H1 (cell line): ENCODE data around the gene TSPAN32. TPM values are rescaled to one million over a fixed set of nuclear protein-coding genes. Genes with fewer than 3 reads are reported as not detected.

Experiments
- CTCF ChIA-PET: fragments of 300-600 bp; sonication (Branson Sonifier 250); formaldehyde crosslinking; loops from one replicate; lab custom pipeline; 2021; ENCODE audit not compliant: partially characterized antibody; lab: Charles Lee
- POLR2A ChIA-PET: fragments of 300-600 bp; sonication (Branson Sonifier 250); formaldehyde crosslinking; loops from one replicate; lab custom pipeline; 2021; ENCODE audit warnings: inconsistent platforms; ENCODE audit not compliant: partially characterized antibody; lab: Charles Lee
- DNase-seq, 2 experiments: peaks; one replicate each; pipeline versions ENCODE4 v3.0.0 to v3.0.0-alpha.2; 2010 to 2022; ENCODE audit warnings: low spot score in 2 of 2, low read depth in 1 of 2, mixed read lengths in 1 of 2
- FAIRE-seq: peaks from 2 replicates; lab custom pipeline; 2011; peaks lifted over from hg19 to GRCh38; lab: Jason Lieb, UNC
- H2AFZ ChIP-seq: 2 replicates; pipeline ENCODE4 v1.8.1; 2012; ENCODE audit warnings: low read length, inconsistent platforms
- H2AK5ac ChIP-seq: 2 replicates; pipeline ENCODE4 v1.6.1; 2013; ENCODE audit warnings: low read depth, low read length
- H2BK120ac ChIP-seq: replicated peaks from 2 replicates; pipeline ENCODE3; 2013; ENCODE audit warnings: low read depth, low read length, inconsistent platforms
- H2BK12ac ChIP-seq: 2 replicates; pipeline ENCODE4 v1.6.1; 2013; ENCODE audit warnings: low read depth, low read length
- H2BK15ac ChIP-seq: 2 replicates; pipeline ENCODE4 v1.6.1; 2013; ENCODE audit warnings: low read length
- H2BK20ac ChIP-seq: 2 replicates; pipeline ENCODE4 v1.6.1; 2013; ENCODE audit warnings: low read length
- H2BK5ac ChIP-seq: 2 replicates; pipeline ENCODE4 v1.6.1; 2013; ENCODE audit warnings: low read depth, low read length
- H3K14ac ChIP-seq: 2 replicates; pipeline ENCODE4 v1.6.1; 2013; ENCODE audit warnings: inconsistent platforms; ENCODE audit not compliant: insufficient read length
- H3K18ac ChIP-seq: 2 replicates; pipeline ENCODE4 v1.6.1; 2013; ENCODE audit warnings: low read length; ENCODE audit errors: extremely low read depth
- H3K23ac ChIP-seq: 2 replicates; pipeline ENCODE4 v1.6.1; 2013; ENCODE audit warnings: inconsistent platforms; ENCODE audit not compliant: insufficient read length
- H3K23me2 ChIP-seq: 2 replicates; pipeline ENCODE4 v1.6.1; 2013; ENCODE audit warnings: low read depth, low read length
- H3K27ac ChIP-seq: 2 replicates; pipeline ENCODE4 v1.6.1; 2011; ENCODE audit warnings: low read depth, low read length, inconsistent platforms
- H3K27me3 ChIP-seq, 4 experiments: replicated peaks in 1 of 4; 1 replicate in 1 of 4; 2 replicates in 3 of 4; pipeline versions ENCODE4 v1.6.1 to v1.8.1; 2011 to 2013; ENCODE audit warnings: low read length in 3 of 4, mild to moderate bottlenecking in 3 of 4, inconsistent platforms in 2 of 4, mixed read lengths in 2 of 4, moderate library complexity in 1 of 4; ENCODE audit not compliant: control insufficient read depth in 3 of 4, insufficient read depth in 3 of 4; ENCODE audit errors: extremely low read depth in 1 of 4
- H3K36me3 ChIP-seq, 4 experiments: 2 replicates each; pipeline versions ENCODE4 v1.6.1 to v1.8.1; 2011 to 2013; ENCODE audit warnings: mild to moderate bottlenecking in 4 of 4, low read length in 3 of 4, moderate library complexity in 2 of 4, control low read depth in 1 of 4, inconsistent platforms in 1 of 4; ENCODE audit not compliant: insufficient read depth in 4 of 4, control insufficient read depth in 2 of 4
- H3K4ac ChIP-seq: replicated peaks from 2 replicates; pipeline ENCODE3; 2013; ENCODE audit warnings: low read length, low read depth, mixed read lengths, inconsistent platforms; ENCODE audit not compliant: insufficient read length
- H3K4me1 ChIP-seq, 4 experiments: replicated peaks in 1 of 4; 1 replicate in 1 of 4; 2 replicates in 3 of 4; pipeline versions ENCODE4 v1.6.1 to v1.8.1; 2011 to 2013; ENCODE audit warnings: low read length in 3 of 4, inconsistent platforms in 2 of 4, mixed read lengths in 1 of 4; ENCODE audit not compliant: insufficient read depth in 4 of 4, control insufficient read depth in 3 of 4
- H3K4me2 ChIP-seq, 2 experiments: 2 replicates each; pipeline versions ENCODE4 v1.6.1 to v1.8.1; 2011 to 2013; ENCODE audit warnings: low read depth in 2 of 2, low read length in 2 of 2, control low read depth in 1 of 2, inconsistent platforms in 1 of 2, mild to moderate bottlenecking in 1 of 2; ENCODE audit not compliant: insufficient read depth in 1 of 2
- H3K4me3 ChIP-seq, 4 experiments: fragments of 200-600, 300-600 bp in 1 of 4; sonication (generic), shearing (Covaris generic), sonication (Bioruptor Twin) in 1 of 4; 2 replicates each; pipeline versions ENCODE4 v1.5.1 to v1.8.1; 2011 to 2016; ENCODE audit warnings: low read length in 4 of 4, low read depth in 3 of 4, control low read depth in 2 of 4, inconsistent platforms in 2 of 4, mild to moderate bottlenecking in 2 of 4, mixed read lengths in 1 of 4, moderate library complexity in 1 of 4; ENCODE audit not compliant: insufficient read depth in 2 of 4; ENCODE audit errors: extremely low read depth in 1 of 4
- H3K56ac ChIP-seq: replicated peaks from 2 replicates; pipeline ENCODE3; 2013; ENCODE audit warnings: low read depth, mild to moderate bottlenecking, mixed read lengths, low read length, inconsistent platforms; ENCODE audit not compliant: insufficient read length
- H3K79me1 ChIP-seq: 2 replicates; pipeline ENCODE4 v1.6.1; 2013; ENCODE audit warnings: low read depth, low read length, control low read depth
- H3K79me2 ChIP-seq, 2 experiments: 2 replicates each; pipeline versions ENCODE4 v1.6.1 to v1.8.1; 2012 to 2013; ENCODE audit warnings: low read length in 2 of 2, mild to moderate bottlenecking in 2 of 2, inconsistent platforms in 1 of 2; ENCODE audit not compliant: insufficient read depth in 2 of 2, control insufficient read depth in 1 of 2
- H3K9ac ChIP-seq, 4 experiments: replicated peaks in 1 of 4; 1 replicate in 1 of 4; 2 replicates in 3 of 4; pipeline versions ENCODE4 v1.6.1 to v1.8.1; 2011 to 2013; ENCODE audit warnings: low read depth in 3 of 4, low read length in 3 of 4, control low read depth in 2 of 4, mild to moderate bottlenecking in 2 of 4, moderate library complexity in 2 of 4, inconsistent platforms in 1 of 4; ENCODE audit errors: extremely low read depth in 1 of 4
- H3K9me3 ChIP-seq, 2 experiments: 2 replicates each; pipeline versions ENCODE4 v1.6.1 to v1.8.1; 2012 to 2013; ENCODE audit warnings: mild to moderate bottlenecking in 2 of 2, moderate library complexity in 2 of 2, control low read depth in 1 of 2, inconsistent platforms in 1 of 2, low read depth in 1 of 2, low read length in 1 of 2, mixed read lengths in 1 of 2; ENCODE audit not compliant: insufficient read depth in 2 of 2
- H4K20me1 ChIP-seq, 2 experiments: replicated peaks in 1 of 2; 2 replicates each; pipeline versions ENCODE3 to v1.8.1; 2011 to 2013; ENCODE audit warnings: inconsistent platforms in 2 of 2, low read length in 2 of 2, mild to moderate bottlenecking in 1 of 2; ENCODE audit not compliant: insufficient read depth in 2 of 2, control insufficient read depth in 1 of 2
- H4K5ac ChIP-seq: 2 replicates; pipeline ENCODE4 v1.6.1; 2013; ENCODE audit warnings: low read length, low read depth, mixed read lengths, inconsistent platforms; ENCODE audit not compliant: insufficient read length
- H4K8ac ChIP-seq: 2 replicates; pipeline ENCODE4 v1.8.0; 2013; ENCODE audit warnings: mild to moderate bottlenecking, moderate library complexity, low read length, inconsistent platforms; ENCODE audit not compliant: insufficient read depth; ENCODE audit errors: extremely low read depth
- H4K91ac ChIP-seq: replicated peaks from 2 replicates; pipeline ENCODE3; 2013; ENCODE audit warnings: low read length, mixed read lengths, inconsistent platforms; ENCODE audit not compliant: insufficient read length
- CTCF ChIP-seq, 3 experiments: IDR thresholded peaks; 1 replicate in 2 of 3; 2 replicates in 1 of 3; pipeline versions ENCODE4 v1.5.1 to v1.6.1; 2011; ENCODE audit warnings: low read length in 3 of 3, mild to moderate bottlenecking in 3 of 3, inconsistent platforms in 2 of 3, low read depth in 1 of 3, moderate library complexity in 1 of 3; ENCODE audit not compliant: insufficient read depth in 1 of 3; ENCODE audit errors: control extremely low read depth in 1 of 3
- GABPA ChIP-seq: IDR thresholded peaks from 2 replicates; pipeline ENCODE4 v1.6.1; 2011; ENCODE audit warnings: mild to moderate bottlenecking, low read length, moderate library complexity, borderline replicate concordance; ENCODE audit not compliant: insufficient read depth
- RAD21 ChIP-seq, 2 experiments: IDR thresholded peaks in 1 of 2; conservative IDR thresholded peaks in 1 of 2; 2 replicates each; pipeline ENCODE4 v1.6.1; 2011; ENCODE audit warnings: low read depth in 2 of 2, low read length in 2 of 2, improper control_type of control experiment in 1 of 2, inconsistent platforms in 1 of 2, mild to moderate bottlenecking in 1 of 2, moderate library complexity in 1 of 2
- TBP ChIP-seq: IDR thresholded peaks from 2 replicates; pipeline ENCODE4 v1.6.1; 2011; ENCODE audit warnings: low read depth, low read length, improper control_type of control experiment
- ZNF274 ChIP-seq: IDR thresholded peaks from 2 replicates; pipeline ENCODE4 v1.7.0; 2012; ENCODE audit warnings: low read length, borderline replicate concordance; ENCODE audit errors: extremely low read depth
- WGBS, 2 experiments: shearing (Covaris generic) in 1 of 2; methylation state at CpG; one replicate each; pipeline versions ENCODE4 v1.1.6 to v1.1.7; 2013 to 2015; ENCODE audit warnings: low lambda C conversion rate in 2 of 2, mixed read lengths in 2 of 2, inconsistent platforms in 1 of 2, low coverage in 1 of 2, missing lambda C conversion rate in 1 of 2; ENCODE audit not compliant: insufficient replicate concordance in 2 of 2, insufficient coverage in 1 of 2, insufficient read length in 1 of 2; ENCODE audit errors: extremely low coverage in 1 of 2, missing lambda C conversion rate in 1 of 2; 5-methylcytosine and 5-hydroxymethylcytosine counted together
- polyA plus RNA-seq, 7 experiments: library from polyadenylated mRNA; depleted of rRNA in 3 of 7; stranded (reverse) in 5 of 7; unstranded in 2 of 7; fragments of >200 nt in 5 of 7; fragments of 200-250 nt in 2 of 7; gene quantifications; 1 replicate in 5 of 7; 2 replicates in 1 of 7; 4 replicates in 1 of 7; pipeline versions ENCODE4 v1.2.1 to v1.2.3, GENCODE V29; 2011 to 2013; ENCODE audit warnings: missing spikeins in 2 of 7, mixed read lengths in 2 of 7
- total RNA-seq: library from RNA; stranded (reverse); fragmentation: NEBNext Ultra II Directional; extraction: Animal tissue kit (Norgen Biotek cat#: 25700); gene quantifications from 2 replicates; pipeline ENCODE4 v1.2.1, GENCODE V29; 2021

Gene TSPAN32
- total and polyA plus RNA-seq, 2 of the 8 experiments (the other 6 are each of a cell fraction or from before 2014, with no cell fraction given): not detected

- H4K91ac ChIP-seq: no peak overlapping the region
- peak overlapping the region; percentile 62 for H4K8ac ChIP-seq
- H3K9me3 ChIP-seq: no peaks in the 10 kb centered on the region
- H3K18ac ChIP-seq: no peak overlapping the region
- H2BK120ac ChIP-seq: no peak overlapping the region
- H3K36me3 ChIP-seq: no peaks in the 10 kb centered on the region
- H3K4ac ChIP-seq: no peak overlapping the region
- H3K4me2 ChIP-seq: no peak overlapping the region
- no peak overlapping the region for H3K56ac ChIP-seq
- POLR2A ChIA-PET: interaction anchor here (0.8 to 2.4 kb wide), 7 partner anchors 72 to 139 kb away, joined by 3 to 14 read pairs (median 5); partner anchors contain the start of genes CD81 and TSSC4
- peaks cover 0 to 3% (median 0%) of the 10 kb centered on the region in 4 experiments; a peak in 1 of 7 replicates for H3K4me1 ChIP-seq
- peak; percentile 38 to 96 for DNase-seq
- 31% methylated on average over 7 of the region's 10 CpGs; no CpG with 5 or more reads in 1 of the 2 experiments for WGBS, 2 experiments
- no peak overlapping the region for H2BK5ac ChIP-seq
- no peaks in the 10 kb centered on the region for H3K79me1 ChIP-seq
- peaks cover 0 to 3% of the 10 kb centered on the region in 2 experiments for H4K20me1 ChIP-seq
- no peak overlapping the region for H2AK5ac ChIP-seq
- H3K27me3 ChIP-seq: no peaks in the 10 kb centered on the region
- H3K4me3 ChIP-seq: no peak overlapping the region
- H3K9ac ChIP-seq: no peak overlapping the region
- peak; percentile 89 to 94 (median 94) for TF ChIP-seq CTCF (IDR thresholded peaks at IDR 0.05; ENCODE audit: control extremely low read depth in 1 of 3, insufficient read depth in 1 of 3, low read depth in 1 of 3, low read length in 3 of 3)
- TF ChIP-seq RAD21 (IDR thresholded peaks at IDR 0.05 in 1 of 2, conservative IDR thresholded peaks at IDR 0.05 in 1 of 2; ENCODE audit: low read depth in 2 of 2, low read length in 2 of 2): peak; percentile 89 to 91
- TF ChIP-seq ZNF274: no peak
- TF ChIP-seq TBP: 0 out of 2 replicates have a peak, but pooled peaks have one; percentile 27
- TF ChIP-seq GABPA: peak; percentile 81; the same call in 1 of the 2 replicates
- H3K79me2 ChIP-seq: no peaks in the 10 kb centered on the region
- no peak for FAIRE-seq
- H2BK15ac ChIP-seq: peak overlapping the region; percentile 55; the same call in 1 of the 2 replicates
- H3K23me2 ChIP-seq: no peaks in the 10 kb centered on the region
- H3K27ac ChIP-seq: no peak overlapping the region
- H2BK12ac ChIP-seq: no peak overlapping the region
- peak overlapping the region; percentile 18 for H4K5ac ChIP-seq
- H2AFZ ChIP-seq: no peak overlapping the region
- H3K23ac ChIP-seq: no peak overlapping the region
- CTCF ChIA-PET: interaction anchor here (0.6 to 14.9 kb wide), 76 partner anchors 8 to 749 kb away, joined by 3 to 333 read pairs (median 4); partner anchors contain the start of genes CD81, TH and TSSC4
- no peak overlapping the region for H3K14ac ChIP-seq
- H2BK20ac ChIP-seq: no peak overlapping the region; the same call in 1 of the 2 replicates
These were observed 3.4 kb downstream of the TSPAN32 start for GRCh38 chr11:2305140-2305778.
